Parathyroid adenoma (tissue), 2 donors: ENCODE results near the gene ZNF689.

Experiments used
- H2AFZ ChIP-seq: fragments of 300-600 bp; sonication (generic); one replicate; pipeline ENCODE4 v1.7.0; 2017; ENCODE audit warnings: antibody characterized with exemption, mild to moderate bottlenecking
- H3K27ac ChIP-seq: fragments of 300-600 bp; sonication (generic); one replicate; pipeline ENCODE4 v1.7.0; 2017
- H3K27me3 ChIP-seq: fragments of 300-600 bp; sonication (generic); one replicate; pipeline ENCODE4 v1.7.0; 2017; ENCODE audit warnings: low read length; ENCODE audit not compliant: control insufficient read depth, insufficient read depth
- H3K36me3 ChIP-seq: fragments of 300-600 bp; sonication (generic); one replicate; pipeline ENCODE4 v1.7.0; 2017; ENCODE audit warnings: low read length; ENCODE audit not compliant: control insufficient read depth, insufficient read depth
- H3K4me1 ChIP-seq: fragments of 300-600 bp; sonication (generic); one replicate; pipeline ENCODE4 v1.7.0; 2017; ENCODE audit warnings: control low read depth
- H3K4me2 ChIP-seq: fragments of 300-600 bp; sonication (generic); one replicate; pipeline ENCODE4 v1.7.0; 2017; ENCODE audit warnings: low read length
- H3K4me3 ChIP-seq: fragments of 300-600 bp; sonication (generic); one replicate; pipeline ENCODE4 v1.7.0; 2017; ENCODE audit warnings: low read depth, low read length
- H3K79me2 ChIP-seq: fragments of 300-600 bp; sonication (generic); one replicate; pipeline ENCODE4 v1.7.0; 2017; ENCODE audit warnings: control low read depth
- H3K9ac ChIP-seq: fragments of 300-600 bp; sonication (generic); one replicate; pipeline ENCODE4 v1.7.0; 2017; ENCODE audit warnings: mild to moderate bottlenecking
- H3K9me3 ChIP-seq: fragments of 300-600 bp; sonication (generic); one replicate; pipeline ENCODE4 v1.7.0; 2017; ENCODE audit warnings: low read length; ENCODE audit not compliant: control insufficient read depth
- TF ChIP-seq, protein P1 (sequence below): fragments of 300-600 bp; sonication (generic); IDR thresholded peaks from one replicate; pipeline ENCODE4 v1.7.0; 2017; ENCODE audit warnings: antibody characterized with exemption, mild to moderate bottlenecking
- donor health status: primary hyperparathyroidism.

ZNF689 gene

DNA sequence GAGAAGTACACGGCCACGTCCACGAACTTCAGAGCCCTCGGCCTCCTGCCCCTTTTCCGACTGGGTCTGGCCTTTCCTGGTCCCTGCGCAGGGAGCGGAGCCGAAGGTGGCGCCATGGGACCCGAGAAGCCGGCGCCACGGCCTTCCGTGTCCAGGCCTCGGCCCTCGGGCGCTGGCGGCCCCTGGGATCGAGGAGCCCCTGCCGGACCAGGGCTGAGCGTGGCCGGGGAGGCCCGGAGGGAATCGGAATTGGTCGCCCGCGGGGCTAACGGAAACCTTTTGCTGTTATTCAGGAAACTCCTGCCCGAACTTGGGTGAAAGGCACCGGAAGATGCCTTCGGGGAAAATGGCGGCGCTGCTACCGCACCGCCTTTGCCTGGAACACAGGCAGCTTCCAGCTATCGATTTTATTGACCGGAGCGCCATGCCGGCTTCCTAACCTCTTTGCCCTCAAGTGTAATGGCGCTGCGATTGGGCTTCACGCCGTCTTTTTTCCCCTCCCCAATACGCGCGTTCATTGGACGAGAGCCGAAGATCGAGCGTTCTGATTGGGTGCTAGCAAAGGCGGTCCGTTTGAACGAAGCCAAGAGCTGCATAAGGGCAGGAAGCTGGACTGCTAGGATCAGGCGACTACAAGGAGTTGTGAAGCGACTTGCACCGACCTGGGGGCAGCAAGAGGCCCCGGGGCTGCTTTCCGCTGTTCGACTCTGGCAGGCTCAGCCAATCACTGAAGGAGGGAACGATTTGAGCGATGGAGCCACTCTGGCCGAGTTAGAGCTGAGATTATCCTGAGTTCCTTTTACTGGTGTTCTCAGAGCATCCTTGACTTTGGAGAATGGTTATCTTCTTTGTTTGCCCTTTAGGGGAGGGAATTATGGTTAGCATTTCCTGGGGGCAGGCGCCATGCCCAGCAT is at the start of gene ZNF689:
Gene ZNF689 (minus strand): TSS at position 464 of the 914 bp plus-strand sequence. CDS start 348 bp downstream, at position 116.
- H3K79me2 ChIP-seq = peaks cover 4% of the 10 kb centered on the region
- peak within 1 kb of the TSS; percentile 100 for H2AFZ ChIP-seq
- H3K27me3 ChIP-seq = no peaks in the 10 kb centered on the region
- H3K4me1 ChIP-seq = no peaks in the 10 kb centered on the region
- H3K4me3 ChIP-seq = peak within 1 kb of the TSS; percentile 87
- peak within 1 kb of the TSS; percentile 85 for H3K4me2 ChIP-seq
- H3K27ac ChIP-seq = peak within 1 kb of the TSS; percentile 100
- no peaks in the 10 kb centered on the region for H3K9me3 ChIP-seq
- H3K9ac ChIP-seq = peak within 1 kb of the TSS; percentile 99
- H3K36me3 ChIP-seq = no peaks in the 10 kb centered on the region
- TF ChIP-seq, protein P1, sequence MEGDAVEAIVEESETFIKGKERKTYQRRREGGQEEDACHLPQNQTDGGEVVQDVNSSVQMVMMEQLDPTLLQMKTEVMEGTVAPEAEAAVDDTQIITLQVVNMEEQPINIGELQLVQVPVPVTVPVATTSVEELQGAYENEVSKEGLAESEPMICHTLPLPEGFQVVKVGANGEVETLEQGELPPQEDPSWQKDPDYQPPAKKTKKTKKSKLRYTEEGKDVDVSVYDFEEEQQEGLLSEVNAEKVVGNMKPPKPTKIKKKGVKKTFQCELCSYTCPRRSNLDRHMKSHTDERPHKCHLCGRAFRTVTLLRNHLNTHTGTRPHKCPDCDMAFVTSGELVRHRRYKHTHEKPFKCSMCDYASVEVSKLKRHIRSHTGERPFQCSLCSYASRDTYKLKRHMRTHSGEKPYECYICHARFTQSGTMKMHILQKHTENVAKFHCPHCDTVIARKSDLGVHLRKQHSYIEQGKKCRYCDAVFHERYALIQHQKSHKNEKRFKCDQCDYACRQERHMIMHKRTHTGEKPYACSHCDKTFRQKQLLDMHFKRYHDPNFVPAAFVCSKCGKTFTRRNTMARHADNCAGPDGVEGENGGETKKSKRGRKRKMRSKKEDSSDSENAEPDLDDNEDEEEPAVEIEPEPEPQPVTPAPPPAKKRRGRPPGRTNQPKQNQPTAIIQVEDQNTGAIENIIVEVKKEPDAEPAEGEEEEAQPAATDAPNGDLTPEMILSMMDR = peak; percentile 12

- Histone ChIP-seq H3K79me2 (peaks cover 36% of the 10 kb centered on the region), H3K4me1 (peaks cover 19% of the 10 kb centered on the region), H3K9me3 (no peaks in the 10 kb centered on the region), H3K36me3 (no peaks in the 10 kb centered on the region), H3K4me2 (peak overlapping the region; percentile 71), H3K9ac (peak overlapping the region; percentile 72), H3K27me3 (no peaks in the 10 kb centered on the region), H3K27ac (peak overlapping the region; percentile 98), H2AFZ (peak overlapping the region; percentile 78), H3K4me3 (peak overlapping the region; percentile 98)
- TF ChIP-seq, protein P1 = no peak
These were observed 48.7 kb upstream of the ZNF689 start for GRCh38 chr16:30658731-30659506.

DNA sequence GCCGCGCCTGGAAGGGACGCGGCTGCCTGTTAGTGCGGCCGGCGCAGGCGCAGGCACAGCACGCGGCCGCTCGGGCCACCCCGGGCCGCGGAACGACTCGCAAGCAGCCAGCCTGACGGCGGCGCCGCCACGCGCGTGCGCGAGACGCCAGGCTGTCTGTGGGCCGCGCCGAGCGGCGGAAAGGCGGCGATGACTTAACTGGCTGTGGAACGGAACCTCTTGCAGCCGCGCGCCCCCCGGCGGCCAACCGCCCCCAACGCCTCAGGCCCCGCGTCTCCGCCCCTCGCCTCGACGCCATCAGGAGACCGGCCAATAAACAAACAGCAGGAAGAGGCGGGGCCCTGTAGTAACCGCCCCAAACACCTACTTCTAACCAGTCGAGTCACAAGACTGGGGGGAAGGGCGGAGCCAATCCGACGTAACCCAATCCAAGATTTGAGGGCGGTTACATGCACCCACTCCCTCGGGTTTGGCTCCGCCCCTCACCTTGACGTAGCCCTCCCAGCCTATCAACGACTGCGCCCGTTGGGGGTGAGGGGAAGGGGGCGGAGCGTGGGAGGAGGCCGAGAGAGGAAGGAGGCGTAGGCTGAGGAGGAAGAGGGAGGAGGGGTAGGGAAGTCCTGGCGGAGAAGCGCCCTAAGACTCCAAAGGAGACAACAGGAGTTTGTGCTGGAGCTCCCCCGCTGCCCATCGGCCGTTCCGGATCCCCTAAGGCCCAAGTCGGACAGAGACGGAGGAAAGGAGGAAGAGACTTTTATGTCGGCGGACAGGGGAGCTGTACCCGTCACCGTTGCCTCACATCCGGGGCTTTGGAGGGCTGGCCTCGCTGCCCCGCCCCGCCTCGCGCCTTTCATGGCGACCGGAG is 47.9 kb upstream of the ZNF689 start, which contains the start of gene FBRS:
Gene FBRS (plus strand): TSS at position 566 of the 865 bp plus-strand sequence. CDS start 1,088 bp downstream, outside the sequence.
- peak within 1 kb of the TSS; percentile 72 for H3K9ac ChIP-seq
- H3K9me3 ChIP-seq = no peaks in the 10 kb centered on the region
- peaks cover 19% of the 10 kb centered on the region for H3K4me1 ChIP-seq
- H3K79me2 ChIP-seq = peaks cover 30% of the 10 kb centered on the region
- TF ChIP-seq, protein P1 = peak; percentile 92
- H3K4me2 ChIP-seq = peak within 1 kb of the TSS; percentile 94
- H3K27me3 ChIP-seq = no peaks in the 10 kb centered on the region
- H2AFZ ChIP-seq = peak within 1 kb of the TSS; percentile 89
- no peaks in the 10 kb centered on the region for H3K36me3 ChIP-seq
- H3K27ac ChIP-seq = peak within 1 kb of the TSS; percentile 98
- H3K4me3 ChIP-seq = peak within 1 kb of the TSS; percentile 98

DNA sequence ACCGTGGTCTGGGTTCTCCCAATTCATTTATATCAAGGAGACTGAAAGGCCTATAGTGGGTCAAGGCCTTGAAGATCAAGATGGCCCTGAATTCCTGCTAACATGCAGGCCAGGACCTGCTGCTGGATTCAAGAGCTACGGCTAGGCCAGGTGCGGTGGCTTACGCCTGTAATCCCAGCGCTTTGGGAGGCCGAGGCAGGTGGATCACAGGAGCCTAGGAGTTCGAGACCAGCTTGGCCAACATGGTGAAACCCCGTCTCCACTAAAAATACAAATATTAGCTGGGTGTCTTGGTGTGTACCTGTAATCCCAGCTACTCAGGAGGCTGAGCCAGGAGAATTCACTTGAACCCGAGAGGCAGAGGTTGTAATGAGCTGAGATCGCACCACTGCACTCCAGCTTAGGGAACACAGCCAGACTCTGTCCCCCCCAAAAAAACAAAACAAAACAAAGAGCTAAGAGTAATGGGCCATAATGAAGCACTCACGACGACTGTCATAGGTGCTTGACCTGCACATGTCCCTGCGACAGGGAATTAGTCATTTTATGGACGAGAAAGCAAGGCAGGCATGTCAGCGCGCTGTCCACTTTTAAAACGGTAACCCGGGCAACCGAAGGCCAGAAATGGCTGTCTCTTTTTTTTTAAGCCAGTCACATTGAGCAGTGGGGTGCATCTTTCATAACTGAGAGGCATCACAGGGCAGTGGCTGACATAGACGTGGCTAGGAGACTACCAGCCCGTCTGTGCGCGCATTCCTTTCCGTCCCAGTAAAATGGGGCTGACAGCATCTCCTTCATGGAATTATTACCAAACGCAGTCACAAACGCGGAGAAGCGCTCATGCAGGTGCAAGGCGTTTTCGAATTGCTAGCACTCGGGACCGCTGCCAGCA is 47.0 kb upstream of the ZNF689 start:
- TF ChIP-seq, protein P1 = no peak
- Histone ChIP-seq H2AFZ (peak overlapping the region; percentile 89), H3K27me3 (no peaks in the 10 kb centered on the region), H3K4me3 (peak overlapping the region; percentile 77), H3K27ac (peak overlapping the region; percentile 98), H3K9me3 (no peaks in the 10 kb centered on the region), H3K36me3 (no peaks in the 10 kb centered on the region), H3K4me2 (peak overlapping the region; percentile 94), H3K4me1 (peaks cover 20% of the 10 kb centered on the region), H3K79me2 (peaks cover 31% of the 10 kb centered on the region), H3K9ac (peak overlapping the region; percentile 29)
